Trophoblast cell (in vitro differentiated cells and primary cell): ENCODE data around the gene SLC38A8.

Experiments
- DNase-seq, 2 donors: peaks; one replicate each; pipeline ENCODE4 v3.0.0-alpha.2; 2016
- H2AFZ ChIP-seq: 2 replicates; pipeline ENCODE4 v1.6.1; 2013; ENCODE audit warnings: low read length, moderate library complexity, mild to moderate bottlenecking; ENCODE audit not compliant: insufficient read depth, poor library complexity
- H2AK5ac ChIP-seq: 2 replicates; pipeline ENCODE4 v1.6.1; 2013; ENCODE audit warnings: mild to moderate bottlenecking, low read length
- H2BK120ac ChIP-seq: 2 replicates; pipeline ENCODE4 v1.6.1; 2013; ENCODE audit warnings: low read length, mild to moderate bottlenecking, moderate library complexity; ENCODE audit not compliant: insufficient read depth, poor library complexity
- H2BK12ac ChIP-seq: 2 replicates; pipeline ENCODE4 v1.6.1; 2013; ENCODE audit warnings: mild to moderate bottlenecking, low read length, moderate library complexity
- H2BK5ac ChIP-seq: 2 replicates; pipeline ENCODE4 v1.6.1; 2013; ENCODE audit warnings: low read length, low read depth, moderate library complexity, mild to moderate bottlenecking; ENCODE audit not compliant: poor library complexity
- H3K14ac ChIP-seq: 2 replicates; pipeline ENCODE4 v1.6.1; 2013; ENCODE audit warnings: mild to moderate bottlenecking, low read length
- H3K18ac ChIP-seq: 2 replicates; pipeline ENCODE4 v1.6.1; 2013; ENCODE audit warnings: mild to moderate bottlenecking, low read length
- H3K23ac ChIP-seq: 2 replicates; pipeline ENCODE4 v1.6.1; 2013; ENCODE audit warnings: low read length
- H3K27ac ChIP-seq: 2 replicates; pipeline ENCODE4 v1.5.1; 2013; ENCODE audit warnings: low read depth, mild to moderate bottlenecking, inconsistent platforms, low read length, moderate library complexity
- H3K27me3 ChIP-seq: 2 replicates; pipeline ENCODE4 v1.6.1; 2013; ENCODE audit warnings: inconsistent platforms, mild to moderate bottlenecking, low read length, moderate library complexity; ENCODE audit not compliant: insufficient read depth
- H3K36me3 ChIP-seq, 2 experiments: 1 replicate in 1 of 2; 2 replicates in 1 of 2; pipeline ENCODE4 v1.6.1; 2013; ENCODE audit warnings: low read length in 2 of 2, mild to moderate bottlenecking in 2 of 2, moderate library complexity in 1 of 2; ENCODE audit not compliant: insufficient read depth in 2 of 2, control insufficient read depth in 1 of 2
- H3K4ac ChIP-seq: 2 replicates; pipeline ENCODE4 v1.6.1; 2013; ENCODE audit warnings: low read depth, mild to moderate bottlenecking, low read length, moderate library complexity
- H3K4me1 ChIP-seq, 2 experiments: 1 replicate in 1 of 2; 2 replicates in 1 of 2; pipeline ENCODE4 v1.6.1; 2013; ENCODE audit warnings: low read length in 2 of 2, mild to moderate bottlenecking in 2 of 2, moderate library complexity in 1 of 2; ENCODE audit not compliant: insufficient read depth in 2 of 2, control insufficient read depth in 1 of 2
- H3K4me2 ChIP-seq: 2 replicates; pipeline ENCODE4 v1.6.1; 2013; ENCODE audit warnings: inconsistent platforms, mild to moderate bottlenecking, low read length, moderate library complexity
- H3K4me3 ChIP-seq: 2 replicates; pipeline ENCODE4 v1.5.1; 2013; ENCODE audit warnings: mild to moderate bottlenecking, low read depth, low read length, inconsistent platforms
- H3K79me1 ChIP-seq: one replicate; pipeline ENCODE4 v1.6.1; 2013; ENCODE audit warnings: low read length
- H3K79me2 ChIP-seq: 2 replicates; pipeline ENCODE4 v1.6.1; 2013; ENCODE audit warnings: low read length, mild to moderate bottlenecking; ENCODE audit not compliant: control insufficient read depth, insufficient read depth, poor library complexity
- H3K9ac ChIP-seq: 2 replicates; pipeline ENCODE4 v1.6.1; 2013; ENCODE audit warnings: mild to moderate bottlenecking, low read length
- H3K9me3 ChIP-seq: 2 replicates; pipeline ENCODE4 v1.6.1; 2013; ENCODE audit warnings: low read depth, mild to moderate bottlenecking, control low read depth, inconsistent platforms, low read length; ENCODE audit not compliant: insufficient read depth
- H4K12ac ChIP-seq: 2 replicates; pipeline ENCODE4 v1.6.1; 2013; ENCODE audit warnings: low read depth, mild to moderate bottlenecking, low read length, moderate library complexity
- H4K8ac ChIP-seq: 2 replicates; pipeline ENCODE4 v1.6.1; 2013; ENCODE audit warnings: low read depth, mild to moderate bottlenecking, low read length, moderate library complexity
- H4K91ac ChIP-seq: one replicate; pipeline ENCODE4 v1.6.1; 2013; ENCODE audit warnings: low read depth, mild to moderate bottlenecking, low read length, moderate library complexity
- WGBS: extraction: QIAGEN DNeasy Blood & Tissue Kit; methylation state at CpG from one replicate; pipeline ENCODE4 v1.1.7; 2013; ENCODE audit warnings: missing lambda C conversion rate; ENCODE audit not compliant: insufficient read length, insufficient coverage; ENCODE audit errors: extremely low coverage; 5-methylcytosine and 5-hydroxymethylcytosine counted together

The SLC38A8 gene

DNA sequence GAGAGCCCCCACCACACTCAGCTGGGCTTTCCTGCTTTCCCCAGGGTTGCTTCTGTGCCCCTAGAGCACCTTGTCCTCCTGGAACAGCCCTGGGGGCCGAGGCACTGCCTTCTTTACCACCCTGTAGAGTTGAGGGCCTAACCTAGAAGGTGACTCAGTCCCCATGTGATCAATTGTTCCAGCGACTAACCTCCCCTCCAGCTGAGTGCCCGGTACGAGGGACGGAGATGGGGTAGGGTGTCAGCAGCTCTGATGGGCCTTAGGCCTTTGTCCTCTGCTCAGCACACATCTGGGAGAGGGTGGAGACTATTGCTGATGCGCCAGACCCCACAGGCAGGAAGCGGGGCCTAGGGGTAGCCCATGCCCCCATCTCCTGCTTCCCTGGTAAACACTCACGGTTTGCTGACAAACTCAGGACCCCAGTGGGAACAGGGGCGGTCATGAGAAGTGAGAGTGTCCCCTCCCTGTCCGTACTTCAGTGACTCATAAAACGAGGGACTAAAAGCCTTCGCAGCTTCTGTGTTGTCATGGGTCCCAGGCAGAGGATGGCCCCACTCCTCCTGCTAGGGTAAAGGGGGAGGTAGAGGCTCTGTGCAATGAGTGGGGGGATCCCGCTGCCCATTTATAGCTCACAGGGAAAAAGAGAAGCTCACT is 41.5 kb downstream of the SLC38A8 start:
- H3K9me3 ChIP-seq = peaks cover 4% of the 10 kb centered on the region
- WGBS = no CpG with 5 or more reads among the region's 13 CpGs
- no peak overlapping the region for H2BK12ac ChIP-seq
- H2AK5ac ChIP-seq = no peak overlapping the region
- no peak overlapping the region for H3K27ac ChIP-seq
- no peaks in the 10 kb centered on the region for H3K27me3 ChIP-seq
- no peak overlapping the region for H3K23ac ChIP-seq
- H3K36me3 ChIP-seq = no peaks in the 10 kb centered on the region
- no peak for DNase-seq
- no peak overlapping the region for H2BK5ac ChIP-seq
- no peak overlapping the region for H3K4ac ChIP-seq
- H2BK120ac ChIP-seq = no peak overlapping the region
- no peak overlapping the region for H3K4me3 ChIP-seq
- H3K79me2 ChIP-seq = no peaks in the 10 kb centered on the region
- H4K8ac ChIP-seq = no peak overlapping the region
- no peak overlapping the region for H2AFZ ChIP-seq
- H4K12ac ChIP-seq = no peak overlapping the region
- H3K9ac ChIP-seq = no peak overlapping the region
- H4K91ac ChIP-seq = no peak overlapping the region
- H3K79me1 ChIP-seq = no peaks in the 10 kb centered on the region
- no peak overlapping the region for H3K14ac ChIP-seq
- H3K4me2 ChIP-seq = no peak overlapping the region
- H3K4me1 ChIP-seq = no peaks in the 10 kb centered on the region
- no peak overlapping the region for H3K18ac ChIP-seq

DNA sequence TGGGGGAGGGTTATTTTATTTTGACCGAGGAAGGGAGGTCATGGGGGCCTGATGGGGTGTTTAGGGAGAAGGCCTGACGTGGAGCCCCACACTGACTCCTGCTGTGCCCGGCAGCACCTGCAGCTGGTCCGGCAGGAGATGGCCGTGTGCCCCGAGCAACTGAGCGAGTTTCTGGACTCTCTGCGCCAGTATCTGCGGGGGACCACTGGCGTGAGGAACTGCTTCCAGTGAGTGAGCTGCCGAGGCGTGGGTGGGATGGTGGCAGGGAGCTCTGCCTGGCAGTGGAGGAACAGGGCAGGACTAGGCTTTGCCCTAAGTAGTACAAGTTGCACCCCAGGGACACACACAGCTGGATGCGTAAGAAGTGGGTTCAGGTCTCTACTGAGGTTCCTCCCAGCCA is 44.5 kb downstream of the SLC38A8 start:
- H3K36me3 ChIP-seq = no peaks in the 10 kb centered on the region
- H2AFZ ChIP-seq = no peak overlapping the region
- H3K4me2 ChIP-seq = no peak overlapping the region
- no peak overlapping the region for H3K18ac ChIP-seq
- H2AK5ac ChIP-seq = no peak overlapping the region
- H3K27ac ChIP-seq = no peak overlapping the region
- H4K8ac ChIP-seq = no peak overlapping the region
- no peaks in the 10 kb centered on the region for H3K4me1 ChIP-seq
- H3K4ac ChIP-seq = no peak overlapping the region
- no peak for DNase-seq
- no peak overlapping the region for H4K12ac ChIP-seq
- 100% methylated on average over 1 of the region's 13 CpGs for WGBS
- H3K23ac ChIP-seq = no peak overlapping the region
- peak overlapping the region; percentile 43 for H3K4me3 ChIP-seq
- H3K14ac ChIP-seq = no peak overlapping the region
- no peak overlapping the region for H3K9ac ChIP-seq
- H3K9me3 ChIP-seq = peaks cover 6% of the 10 kb centered on the region
- H4K91ac ChIP-seq = no peak overlapping the region
- H3K27me3 ChIP-seq = no peaks in the 10 kb centered on the region
- H3K79me2 ChIP-seq = no peaks in the 10 kb centered on the region
- H2BK120ac ChIP-seq = no peak overlapping the region
- H2BK12ac ChIP-seq = no peak overlapping the region
- no peak overlapping the region for H2BK5ac ChIP-seq
- H3K79me1 ChIP-seq = no peaks in the 10 kb centered on the region

DNA sequence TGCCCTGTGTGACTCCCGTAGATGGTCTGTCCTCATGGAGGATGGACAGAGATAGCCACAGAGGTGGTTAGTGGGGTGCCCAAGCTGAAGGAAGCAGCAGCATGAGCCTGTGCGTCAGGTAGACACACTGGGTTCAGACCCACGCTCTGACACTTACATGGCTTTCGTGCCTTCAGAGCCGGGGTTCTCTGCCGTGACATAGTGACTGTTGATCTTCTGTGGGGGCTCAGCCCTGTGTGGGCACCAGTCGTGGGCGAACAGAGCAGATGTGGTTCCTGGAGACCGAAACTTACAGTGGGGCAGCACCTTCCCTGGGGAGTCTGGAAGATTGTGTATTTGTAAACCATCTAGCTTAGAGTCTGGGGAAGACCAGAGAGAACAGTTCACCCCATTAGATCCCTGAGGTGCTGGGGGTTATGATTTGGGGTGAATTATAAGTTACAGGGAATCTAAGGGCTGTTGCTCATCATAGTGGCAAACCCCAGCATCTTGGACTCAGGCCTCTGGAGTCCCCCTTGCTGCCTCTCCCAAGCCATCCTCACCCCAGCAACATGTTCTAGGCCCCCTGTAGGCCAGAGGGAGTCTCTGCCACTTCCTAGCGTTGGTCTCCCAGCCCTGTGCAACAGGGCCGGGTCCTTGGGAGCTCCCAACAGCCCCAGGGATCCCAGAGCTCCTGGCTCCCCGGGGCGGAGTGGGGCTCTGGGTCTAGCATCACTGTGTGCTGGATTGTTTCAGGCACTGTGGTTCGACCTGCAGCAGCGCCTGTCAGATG is 45.9 kb downstream of the SLC38A8 start:
- Histone ChIP-seq H3K4me2 (no peak overlapping the region), H4K91ac (no peak overlapping the region), H3K27ac (no peak overlapping the region), H2AFZ (no peak overlapping the region), H3K9me3 (peaks cover 4% of the 10 kb centered on the region), H2AK5ac (no peak overlapping the region), H4K12ac (no peak overlapping the region), H3K14ac (no peak overlapping the region), H2BK5ac (no peak overlapping the region), H3K79me2 (no peaks in the 10 kb centered on the region), H3K4me1 (no peaks in the 10 kb centered on the region), H3K79me1 (no peaks in the 10 kb centered on the region), H3K27me3 (no peaks in the 10 kb centered on the region), H4K8ac (no peak overlapping the region), H3K18ac (no peak overlapping the region), H3K4me3 (no peak overlapping the region), H2BK12ac (no peak overlapping the region), H3K36me3 (no peaks in the 10 kb centered on the region), H2BK120ac (no peak overlapping the region), H3K23ac (no peak overlapping the region), H3K4ac (no peak overlapping the region), H3K9ac (peak overlapping the region; percentile 7)
- no peak for DNase-seq
- WGBS = no CpG with 5 or more reads among the region's 15 CpGs

DNA sequence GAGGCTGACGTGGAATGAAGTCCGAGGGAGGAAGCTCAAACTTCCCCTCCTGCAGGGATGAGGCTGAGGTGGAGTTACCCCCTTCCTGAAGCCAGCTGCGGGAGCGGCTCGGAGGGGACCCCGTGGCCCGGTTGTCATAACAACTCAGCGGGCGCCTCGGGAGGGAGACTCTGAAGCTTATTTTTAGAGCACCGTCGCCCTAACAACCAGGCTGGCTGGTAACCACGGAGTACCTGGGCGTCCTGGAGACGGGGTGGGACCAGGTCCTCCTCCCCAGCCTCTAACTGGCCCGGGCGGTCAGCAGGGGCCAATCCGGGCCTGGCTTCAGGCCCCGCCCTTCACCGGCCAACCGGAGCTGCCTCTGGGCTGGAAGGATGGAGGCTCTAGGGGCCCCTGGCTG is 46.8 kb downstream of the SLC38A8 start:
- no peak overlapping the region for H3K14ac ChIP-seq
- H3K27ac ChIP-seq = no peak overlapping the region
- H4K12ac ChIP-seq = no peak overlapping the region
- no peak for DNase-seq
- H3K27me3 ChIP-seq = no peaks in the 10 kb centered on the region
- H2AFZ ChIP-seq = no peak overlapping the region
- H3K23ac ChIP-seq = no peak overlapping the region
- no peaks in the 10 kb centered on the region for H3K79me2 ChIP-seq
- H3K79me1 ChIP-seq = no peaks in the 10 kb centered on the region
- H3K4me2 ChIP-seq = no peak overlapping the region
- no peak overlapping the region for H3K4ac ChIP-seq
- WGBS = no CpG with 5 or more reads among the region's 21 CpGs
- H3K18ac ChIP-seq = no peak overlapping the region
- no peak overlapping the region for H2BK120ac ChIP-seq
- no peaks in the 10 kb centered on the region for H3K4me1 ChIP-seq
- no peaks in the 10 kb centered on the region for H3K36me3 ChIP-seq
- no peak overlapping the region for H3K4me3 ChIP-seq
- H3K9ac ChIP-seq = no peak overlapping the region
- peaks cover 4% of the 10 kb centered on the region for H3K9me3 ChIP-seq
- H2AK5ac ChIP-seq = no peak overlapping the region
- no peak overlapping the region for H2BK12ac ChIP-seq
- H4K91ac ChIP-seq = no peak overlapping the region
- no peak overlapping the region for H2BK5ac ChIP-seq
- no peak overlapping the region for H4K8ac ChIP-seq
